Measurements from ENCODE around the gene TNIP1.

TNIP1 gene

GRCh38 chr5:151003503-151003860 is 77.4 kb downstream of the TNIP1 start:
- no peak overlapping the region for H3K9ac ChIP-seq (ENCODE audit: low read length)
- H3K27me3 ChIP-seq (ENCODE audit: control insufficient read depth, insufficient read depth, low read length) = no peaks in the 10 kb centered on the region
- no peaks in the 10 kb centered on the region for H3K36me3 ChIP-seq (ENCODE audit: control insufficient read depth, insufficient read depth, low read length)
- H3K4me3 ChIP-seq (ENCODE audit: low read length) = no peak overlapping the region
- no peak overlapping the region for H3K27ac ChIP-seq (ENCODE audit: low read depth, low read length)
- H3K4me1 ChIP-seq (ENCODE audit: control insufficient read depth, insufficient read depth, low read length) = peaks cover 19% of the 10 kb centered on the region

- Histone ChIP-seq H3K4me3 (ENCODE audit: low read length) (no peak overlapping the region), H3K27me3 (ENCODE audit: control insufficient read depth, insufficient read depth, low read length) (no peaks in the 10 kb centered on the region), H3K9ac (ENCODE audit: low read length) (no peak overlapping the region), H3K4me1 (ENCODE audit: control insufficient read depth, insufficient read depth, low read length) (peaks cover 19% of the 10 kb centered on the region), H3K36me3 (ENCODE audit: control insufficient read depth, insufficient read depth, low read length) (no peaks in the 10 kb centered on the region), H3K27ac (ENCODE audit: low read depth, low read length) (no peak overlapping the region)
Measured at GRCh38 chr5:151002681-151003502, 77.9 kb downstream of the TNIP1 start.

- Histone ChIP-seq H3K27ac (ENCODE audit: low read depth, low read length) (no peak overlapping the region), H3K9ac (ENCODE audit: low read length) (no peak overlapping the region), H3K36me3 (ENCODE audit: control insufficient read depth, insufficient read depth, low read length) (no peaks in the 10 kb centered on the region), H3K4me3 (ENCODE audit: low read length) (no peak overlapping the region), H3K4me1 (ENCODE audit: control insufficient read depth, insufficient read depth, low read length) (peaks cover 19% of the 10 kb centered on the region), H3K27me3 (ENCODE audit: control insufficient read depth, insufficient read depth, low read length) (no peaks in the 10 kb centered on the region)
Measured at GRCh38 chr5:151002250-151002649, 78.6 kb downstream of the TNIP1 start.

- H3K4me3 ChIP-seq (ENCODE audit: low read length) = no peak overlapping the region
- peaks cover 12% of the 10 kb centered on the region for H3K4me1 ChIP-seq (ENCODE audit: control insufficient read depth, insufficient read depth, low read length)
- no peak overlapping the region for H3K27ac ChIP-seq (ENCODE audit: low read depth, low read length)
- no peaks in the 10 kb centered on the region for H3K27me3 ChIP-seq (ENCODE audit: control insufficient read depth, insufficient read depth, low read length)
- H3K9ac ChIP-seq (ENCODE audit: low read length) = no peak overlapping the region
- H3K36me3 ChIP-seq (ENCODE audit: control insufficient read depth, insufficient read depth, low read length) = no peaks in the 10 kb centered on the region
Measured at GRCh38 chr5:151001436-151001835, 79.4 kb downstream of the TNIP1 start.

GRCh38 chr5:150999704-151000442 is 81.0 kb downstream of the TNIP1 start:
- no peak overlapping the region for H3K4me3 ChIP-seq (ENCODE audit: low read length)
- no peak overlapping the region for H3K9ac ChIP-seq (ENCODE audit: low read length)
- peaks cover 2% of the 10 kb centered on the region for H3K4me1 ChIP-seq (ENCODE audit: control insufficient read depth, insufficient read depth, low read length)
- H3K36me3 ChIP-seq (ENCODE audit: control insufficient read depth, insufficient read depth, low read length) = no peaks in the 10 kb centered on the region
- no peak overlapping the region for H3K27ac ChIP-seq (ENCODE audit: low read depth, low read length)
- H3K27me3 ChIP-seq (ENCODE audit: control insufficient read depth, insufficient read depth, low read length) = no peaks in the 10 kb centered on the region

GRCh38 chr5:150993826-150994412 is 86.9 kb downstream of the TNIP1 start:
- no peak overlapping the region for H3K27ac ChIP-seq (ENCODE audit: low read depth, low read length)
- no peaks in the 10 kb centered on the region for H3K36me3 ChIP-seq (ENCODE audit: control insufficient read depth, insufficient read depth, low read length)
- H3K4me1 ChIP-seq (ENCODE audit: control insufficient read depth, insufficient read depth, low read length) = no peaks in the 10 kb centered on the region
- H3K27me3 ChIP-seq (ENCODE audit: control insufficient read depth, insufficient read depth, low read length) = no peaks in the 10 kb centered on the region
- no peak overlapping the region for H3K9ac ChIP-seq (ENCODE audit: low read length)
- no peak overlapping the region for H3K4me3 ChIP-seq (ENCODE audit: low read length)

- H3K9ac ChIP-seq (ENCODE audit: low read length) = no peak overlapping the region
- H3K4me3 ChIP-seq (ENCODE audit: low read length) = no peak overlapping the region
- no peaks in the 10 kb centered on the region for H3K4me1 ChIP-seq (ENCODE audit: control insufficient read depth, insufficient read depth, low read length)
- H3K27me3 ChIP-seq (ENCODE audit: control insufficient read depth, insufficient read depth, low read length) = no peaks in the 10 kb centered on the region
- no peaks in the 10 kb centered on the region for H3K36me3 ChIP-seq (ENCODE audit: control insufficient read depth, insufficient read depth, low read length)
- H3K27ac ChIP-seq (ENCODE audit: low read depth, low read length) = no peak overlapping the region
Measured at GRCh38 chr5:150993422-150993821, 87.4 kb downstream of the TNIP1 start.

- Histone ChIP-seq H3K27ac (ENCODE audit: low read depth, low read length) (no peak overlapping the region), H3K4me3 (ENCODE audit: low read length) (no peak overlapping the region), H3K36me3 (ENCODE audit: control insufficient read depth, insufficient read depth, low read length) (no peaks in the 10 kb centered on the region), H3K27me3 (ENCODE audit: control insufficient read depth, insufficient read depth, low read length) (no peaks in the 10 kb centered on the region), H3K9ac (ENCODE audit: low read length) (no peak overlapping the region), H3K4me1 (ENCODE audit: control insufficient read depth, insufficient read depth, low read length) (no peaks in the 10 kb centered on the region)
Measured at GRCh38 chr5:150992705-150993104, 88.1 kb downstream of the TNIP1 start.

GRCh38 chr5:150989695-150990094 is 91.1 kb downstream of the TNIP1 start:
- no peaks in the 10 kb centered on the region for H3K27me3 ChIP-seq (ENCODE audit: control insufficient read depth, insufficient read depth, low read length)
- no peaks in the 10 kb centered on the region for H3K36me3 ChIP-seq (ENCODE audit: control insufficient read depth, insufficient read depth, low read length)
- no peak overlapping the region for H3K27ac ChIP-seq (ENCODE audit: low read depth, low read length)
- no peak overlapping the region for H3K4me3 ChIP-seq (ENCODE audit: low read length)
- H3K4me1 ChIP-seq (ENCODE audit: control insufficient read depth, insufficient read depth, low read length) = no peaks in the 10 kb centered on the region
- no peak overlapping the region for H3K9ac ChIP-seq (ENCODE audit: low read length)

- Histone ChIP-seq H3K9ac (ENCODE audit: low read length) (no peak overlapping the region), H3K27me3 (ENCODE audit: control insufficient read depth, insufficient read depth, low read length) (no peaks in the 10 kb centered on the region), H3K4me1 (ENCODE audit: control insufficient read depth, insufficient read depth, low read length) (no peaks in the 10 kb centered on the region), H3K4me3 (ENCODE audit: low read length) (no peak overlapping the region), H3K27ac (ENCODE audit: low read depth, low read length) (no peak overlapping the region), H3K36me3 (ENCODE audit: control insufficient read depth, insufficient read depth, low read length) (no peaks in the 10 kb centered on the region)
Measured at GRCh38 chr5:150987746-150988145, 93.1 kb downstream of the TNIP1 start.

Measured in rectal smooth muscle tissue (tissue), 1 donor.